Suprapubic skin (tissue), 4 donors: Measurements from ENCODE around the gene IMMP2L.

Experiments used
- EP300 ChIP-seq: sonication (generic); formaldehyde crosslinking; IDR thresholded peaks from one replicate; pipeline ENCODE4 v1.6.1; 2017; ENCODE audit warnings: antibody characterized with exemption
- POLR2A ChIP-seq, 2 donors: fragments of 450-650 bp; IDR thresholded peaks; one replicate each; pipeline ENCODE4 v1.6.1; 2017; ENCODE audit warnings: antibody characterized with exemption in 2 of 2, mild to moderate bottlenecking in 2 of 2, moderate library complexity in 2 of 2
- POLR2AphosphoS5 ChIP-seq, 3 donors: sonication (generic); formaldehyde crosslinking; IDR thresholded peaks; one replicate each; pipeline ENCODE4 v1.6.1; 2017; ENCODE audit warnings: antibody characterized with exemption in 3 of 3
- TF ChIP-seq, protein P1 (sequence below), 2 donors: fragments of 200-600 bp in 1 of 2; fragments of 450-650 bp in 1 of 2; sonication (generic) in 1 of 2; IDR thresholded peaks; one replicate each; pipeline ENCODE4 v1.5.1; 2016 to 2019; ENCODE audit warnings: antibody characterized with exemption in 2 of 2, mild to moderate bottlenecking in 1 of 2, moderate library complexity in 1 of 2

DNA sequence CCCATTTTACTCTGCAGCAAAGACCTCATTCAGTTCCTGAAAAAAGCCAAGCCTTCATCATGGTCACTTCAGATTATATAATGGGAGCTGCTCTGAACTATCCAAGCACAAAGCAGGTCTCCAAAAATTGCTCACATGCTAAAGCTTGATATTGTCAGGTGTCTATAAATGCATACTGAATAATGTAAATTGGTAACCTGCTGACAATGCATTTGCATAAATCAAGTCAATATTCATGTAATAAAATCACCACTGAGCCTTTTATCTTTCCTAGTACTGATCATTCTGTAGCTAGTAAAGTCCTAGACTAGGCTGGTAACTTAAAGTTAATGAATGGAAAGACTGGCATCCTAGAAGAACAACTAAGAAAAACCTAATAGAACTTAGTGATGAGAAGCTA, 188.3 kb downstream of the IMMP2L start:
- TF ChIP-seq, protein P1, sequence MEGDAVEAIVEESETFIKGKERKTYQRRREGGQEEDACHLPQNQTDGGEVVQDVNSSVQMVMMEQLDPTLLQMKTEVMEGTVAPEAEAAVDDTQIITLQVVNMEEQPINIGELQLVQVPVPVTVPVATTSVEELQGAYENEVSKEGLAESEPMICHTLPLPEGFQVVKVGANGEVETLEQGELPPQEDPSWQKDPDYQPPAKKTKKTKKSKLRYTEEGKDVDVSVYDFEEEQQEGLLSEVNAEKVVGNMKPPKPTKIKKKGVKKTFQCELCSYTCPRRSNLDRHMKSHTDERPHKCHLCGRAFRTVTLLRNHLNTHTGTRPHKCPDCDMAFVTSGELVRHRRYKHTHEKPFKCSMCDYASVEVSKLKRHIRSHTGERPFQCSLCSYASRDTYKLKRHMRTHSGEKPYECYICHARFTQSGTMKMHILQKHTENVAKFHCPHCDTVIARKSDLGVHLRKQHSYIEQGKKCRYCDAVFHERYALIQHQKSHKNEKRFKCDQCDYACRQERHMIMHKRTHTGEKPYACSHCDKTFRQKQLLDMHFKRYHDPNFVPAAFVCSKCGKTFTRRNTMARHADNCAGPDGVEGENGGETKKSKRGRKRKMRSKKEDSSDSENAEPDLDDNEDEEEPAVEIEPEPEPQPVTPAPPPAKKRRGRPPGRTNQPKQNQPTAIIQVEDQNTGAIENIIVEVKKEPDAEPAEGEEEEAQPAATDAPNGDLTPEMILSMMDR (IDR thresholded peaks at IDR 0.05) = no peak
- TF ChIP-seq POLR2AphosphoS5 (IDR thresholded peaks at IDR 0.05) (no peak), POLR2A (IDR thresholded peaks at IDR 0.05) (no peak), EP300 (no peak)
